Vagina (tissue), 2 donors: ENCODE measurements around the gene PIGC.

Experiments used
- POLR2A ChIP-seq, 2 donors: fragments of 450-650 bp; IDR thresholded peaks; one replicate each; pipeline ENCODE4 v1.6.1; 2017; ENCODE audit warnings: antibody characterized with exemption in 2 of 2, mild to moderate bottlenecking in 2 of 2, moderate library complexity in 2 of 2
- TF ChIP-seq, protein P1 (sequence below), 3 experiments: fragments of 450-650 bp in 2 of 3; fragments of 200-600 bp in 1 of 3; sonication (generic) in 1 of 3; IDR thresholded peaks; one replicate each; pipeline ENCODE4 v1.5.1; 2017 to 2019; ENCODE audit warnings: antibody characterized with exemption in 3 of 3, mild to moderate bottlenecking in 2 of 3, moderate library complexity in 2 of 3

DNA sequence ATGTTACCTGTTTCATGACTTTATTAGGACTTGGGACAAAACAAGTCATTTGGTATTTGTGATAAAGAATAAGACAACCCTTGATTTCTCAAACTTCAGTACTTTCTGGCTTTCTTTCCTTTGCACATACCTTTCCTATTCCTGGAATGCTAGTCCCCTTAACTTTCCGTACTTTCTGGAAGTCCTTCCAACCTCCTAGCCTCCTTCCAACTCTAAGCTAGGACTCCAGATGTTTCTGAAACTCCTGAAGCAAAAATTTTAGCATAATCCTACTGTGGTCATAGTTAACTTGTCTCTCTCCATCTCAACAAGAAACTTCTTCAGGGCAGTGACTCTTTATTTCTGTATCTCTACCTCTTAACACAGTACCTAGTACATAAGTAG is 43.2 kb downstream of the PIGC start:
- TF ChIP-seq, protein P1, sequence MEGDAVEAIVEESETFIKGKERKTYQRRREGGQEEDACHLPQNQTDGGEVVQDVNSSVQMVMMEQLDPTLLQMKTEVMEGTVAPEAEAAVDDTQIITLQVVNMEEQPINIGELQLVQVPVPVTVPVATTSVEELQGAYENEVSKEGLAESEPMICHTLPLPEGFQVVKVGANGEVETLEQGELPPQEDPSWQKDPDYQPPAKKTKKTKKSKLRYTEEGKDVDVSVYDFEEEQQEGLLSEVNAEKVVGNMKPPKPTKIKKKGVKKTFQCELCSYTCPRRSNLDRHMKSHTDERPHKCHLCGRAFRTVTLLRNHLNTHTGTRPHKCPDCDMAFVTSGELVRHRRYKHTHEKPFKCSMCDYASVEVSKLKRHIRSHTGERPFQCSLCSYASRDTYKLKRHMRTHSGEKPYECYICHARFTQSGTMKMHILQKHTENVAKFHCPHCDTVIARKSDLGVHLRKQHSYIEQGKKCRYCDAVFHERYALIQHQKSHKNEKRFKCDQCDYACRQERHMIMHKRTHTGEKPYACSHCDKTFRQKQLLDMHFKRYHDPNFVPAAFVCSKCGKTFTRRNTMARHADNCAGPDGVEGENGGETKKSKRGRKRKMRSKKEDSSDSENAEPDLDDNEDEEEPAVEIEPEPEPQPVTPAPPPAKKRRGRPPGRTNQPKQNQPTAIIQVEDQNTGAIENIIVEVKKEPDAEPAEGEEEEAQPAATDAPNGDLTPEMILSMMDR (IDR thresholded peaks at IDR 0.05), result no peak
- no peak for TF ChIP-seq POLR2A (IDR thresholded peaks at IDR 0.05)
